ENCODE measurements around the gene FTL. TPM values are rescaled to one million over a fixed set of nuclear protein-coding genes. Genes with fewer than 3 reads are reported as not detected.
A peak's percentile ranks its signal among the peaks of the same experiment; 100 is the strongest.

FTL gene
- total RNA-seq, 2 experiments from 2014 or later = 467 to 602 TPM

DNA sequence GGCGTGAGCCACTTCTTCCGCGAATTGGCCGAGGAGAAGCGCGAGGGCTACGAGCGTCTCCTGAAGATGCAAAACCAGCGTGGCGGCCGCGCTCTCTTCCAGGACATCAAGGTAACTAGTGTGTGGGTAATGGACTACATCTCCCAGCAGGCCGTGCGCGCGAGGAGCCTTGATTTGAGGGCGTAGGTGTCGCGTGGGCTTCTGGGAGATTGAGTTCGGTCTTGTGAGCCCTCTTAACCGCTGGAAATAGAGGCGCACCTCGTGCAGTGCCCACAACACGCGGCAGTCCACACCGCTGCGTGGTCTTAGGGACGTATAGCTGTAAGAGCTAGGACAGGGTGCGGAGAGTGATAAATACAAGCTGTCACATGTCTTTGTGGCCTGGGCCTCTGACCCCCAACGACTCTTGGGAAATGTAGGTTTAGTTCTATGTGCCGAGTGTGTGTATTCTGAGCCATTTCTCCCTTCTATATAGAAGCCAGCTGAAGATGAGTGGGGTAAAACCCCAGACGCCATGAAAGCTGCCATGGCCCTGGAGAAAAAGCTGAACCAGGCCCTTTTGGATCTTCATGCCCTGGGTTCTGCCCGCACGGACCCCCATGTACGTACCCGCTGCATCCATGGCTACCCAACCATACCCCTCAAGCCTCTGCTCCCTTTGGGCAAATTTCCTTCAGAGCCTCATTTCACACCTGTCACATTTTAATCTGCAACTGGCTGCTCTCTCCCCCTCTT, 864 bp downstream of the FTL start:
- POLR2A ChIA-PET = interaction anchor here (0.6 to 1.0 kb wide), 6 partner anchors 12 to 66 kb away, joined by 3 to 4 read pairs (median 3); partner anchors contain the start of genes BAX, GYS1, NUCB1 and RUVBL2
- H3K79me2 ChIP-seq (ENCODE audit: insufficient read depth, low read depth, low read length) = peaks cover 17% of the 10 kb centered on the region; the same call in 1 of the 2 replicates

DNA sequence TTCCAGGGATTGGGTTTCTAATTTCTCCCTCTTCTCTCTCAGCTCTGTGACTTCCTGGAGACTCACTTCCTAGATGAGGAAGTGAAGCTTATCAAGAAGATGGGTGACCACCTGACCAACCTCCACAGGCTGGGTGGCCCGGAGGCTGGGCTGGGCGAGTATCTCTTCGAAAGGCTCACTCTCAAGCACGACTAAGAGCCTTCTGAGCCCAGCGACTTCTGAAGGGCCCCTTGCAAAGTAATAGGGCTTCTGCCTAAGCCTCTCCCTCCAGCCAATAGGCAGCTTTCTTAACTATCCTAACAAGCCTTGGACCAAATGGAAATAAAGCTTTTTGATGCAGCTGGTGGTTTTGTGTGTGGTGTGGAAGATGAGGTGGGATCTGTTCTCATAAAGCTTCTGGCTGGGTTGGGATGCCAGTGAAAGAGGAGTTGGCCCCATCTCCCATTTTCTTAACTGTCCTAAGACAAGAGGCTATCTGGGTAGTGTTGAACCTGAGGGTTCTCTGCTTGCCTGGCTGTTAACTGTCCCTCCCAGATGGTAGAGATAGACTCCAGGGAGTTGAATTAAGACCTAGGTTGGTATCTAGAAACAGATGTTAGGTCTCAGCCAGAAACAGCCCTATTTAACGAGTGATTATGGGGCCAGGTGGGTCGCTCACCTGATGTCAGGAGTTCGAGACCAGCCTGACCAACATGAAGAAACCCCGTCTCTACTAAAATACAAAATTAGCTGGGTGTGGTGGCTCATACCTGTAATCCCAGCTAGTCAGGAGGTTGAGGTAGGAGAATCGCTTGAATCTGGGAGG, 1.6 kb downstream of the FTL start:
- ChIA-PET POLR2A (interaction anchor here (0.6 to 1.0 kb wide), 5 partner anchors 12 to 138 kb away, joined by 3 read pairs; partner anchors contain the start of gene BAX), CTCF (ENCODE audit: unreplicated experiment) (interaction anchor here (1.0 to 1.3 kb wide), 2 partner anchors 13 to 27 kb away, joined by 3 to 4 read pairs; partner anchors contain the start of genes GYS1 and RUVBL2)
- BruUV-seq (replicated peaks) = no TSS peak
- TF ChIP-seq, protein P1, sequence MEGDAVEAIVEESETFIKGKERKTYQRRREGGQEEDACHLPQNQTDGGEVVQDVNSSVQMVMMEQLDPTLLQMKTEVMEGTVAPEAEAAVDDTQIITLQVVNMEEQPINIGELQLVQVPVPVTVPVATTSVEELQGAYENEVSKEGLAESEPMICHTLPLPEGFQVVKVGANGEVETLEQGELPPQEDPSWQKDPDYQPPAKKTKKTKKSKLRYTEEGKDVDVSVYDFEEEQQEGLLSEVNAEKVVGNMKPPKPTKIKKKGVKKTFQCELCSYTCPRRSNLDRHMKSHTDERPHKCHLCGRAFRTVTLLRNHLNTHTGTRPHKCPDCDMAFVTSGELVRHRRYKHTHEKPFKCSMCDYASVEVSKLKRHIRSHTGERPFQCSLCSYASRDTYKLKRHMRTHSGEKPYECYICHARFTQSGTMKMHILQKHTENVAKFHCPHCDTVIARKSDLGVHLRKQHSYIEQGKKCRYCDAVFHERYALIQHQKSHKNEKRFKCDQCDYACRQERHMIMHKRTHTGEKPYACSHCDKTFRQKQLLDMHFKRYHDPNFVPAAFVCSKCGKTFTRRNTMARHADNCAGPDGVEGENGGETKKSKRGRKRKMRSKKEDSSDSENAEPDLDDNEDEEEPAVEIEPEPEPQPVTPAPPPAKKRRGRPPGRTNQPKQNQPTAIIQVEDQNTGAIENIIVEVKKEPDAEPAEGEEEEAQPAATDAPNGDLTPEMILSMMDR (conservative IDR thresholded peaks at IDR 0.05; ENCODE audit: low read length) = no peak
- no peak for TF ChIP-seq EZH2phosphoT487 (IDR thresholded peaks at IDR 0.05; ENCODE audit: borderline replicate concordance, low read depth, low read length)
- intact Hi-C loops (cut with micrococcal nuclease; ENCODE audit: unreplicated experiment) = no loop called here
- peaks cover 17% of the 10 kb centered on the region; the same call in 1 of the 2 replicates for H3K79me2 ChIP-seq (ENCODE audit: insufficient read depth, low read depth, low read length)
- H3K4me3 ChIP-seq (ENCODE audit: low read depth, low read length, poor library complexity, severe bottlenecking) = peak overlapping the region; percentile 73
- peak overlapping the region; percentile 52 for H3K27ac ChIP-seq (ENCODE audit: low read depth, low read length, poor library complexity, severe bottlenecking)
- H2AFZ ChIP-seq (ENCODE audit: low read length) = no peak overlapping the region
- no peak for DNase-seq (ENCODE audit: low spot score)
- peaks cover 44% of the 10 kb centered on the region for H3K36me3 ChIP-seq (ENCODE audit: insufficient read depth, low read length)
- no peaks in the 10 kb centered on the region for H4K20me1 ChIP-seq (ENCODE audit: insufficient read depth, low read length)
- H3K4me1 ChIP-seq (ENCODE audit: insufficient read depth, low read length, poor library complexity, severe bottlenecking) = peaks cover 71% of the 10 kb centered on the region
- peak overlapping the region; percentile 99 for H3K4me2 ChIP-seq (ENCODE audit: low read length)
- no peaks in the 10 kb centered on the region for H3K9me2 ChIP-seq (ENCODE audit: insufficient read depth, low read length)
- no peaks in the 10 kb centered on the region for H3K9me3 ChIP-seq (ENCODE audit: low read length)

More for the DNA sequence above, 864 bp downstream of the FTL start:
- intact Hi-C loops (cut with micrococcal nuclease; ENCODE audit: unreplicated experiment) = loop anchor here (1.0 kb wide), 1 partner anchor 93 kb away; no protein-coding TSS in a partner anchor
- Histone ChIP-seq H3K36me3 (ENCODE audit: insufficient read depth, low read length) (peaks cover 44% of the 10 kb centered on the region), H3K4me3 (ENCODE audit: low read depth, low read length, poor library complexity, severe bottlenecking) (peak overlapping the region; percentile 73), H4K20me1 (ENCODE audit: insufficient read depth, low read length) (no peaks in the 10 kb centered on the region), H2AFZ (ENCODE audit: low read length) (no peak overlapping the region), H3K4me2 (ENCODE audit: low read length) (peak overlapping the region; percentile 99), H3K9me2 (ENCODE audit: insufficient read depth, low read length) (no peaks in the 10 kb centered on the region), H3K9me3 (ENCODE audit: low read length) (no peaks in the 10 kb centered on the region), H3K4me1 (ENCODE audit: insufficient read depth, low read length, poor library complexity, severe bottlenecking) (peaks cover 67% of the 10 kb centered on the region), H3K27ac (ENCODE audit: low read depth, low read length, poor library complexity, severe bottlenecking) (peak overlapping the region; percentile 52)
- BruUV-seq (replicated peaks) = TSS peak; percentile 95
- CTCF ChIA-PET (ENCODE audit: unreplicated experiment) = interaction anchor here (1.0 kb wide), 1 partner anchor 12 kb away, joined by 3 read pairs; no protein-coding TSS in a partner anchor
- DNase-seq (ENCODE audit: low spot score) = peak; percentile 93
- TF ChIP-seq EZH2phosphoT487 (IDR thresholded peaks at IDR 0.05; ENCODE audit: borderline replicate concordance, low read depth, low read length) = no peak
- TF ChIP-seq, protein P1 (conservative IDR thresholded peaks at IDR 0.05; ENCODE audit: low read length) = no peak
